Stomach (tissue), 4 donors: ENCODE measurements around the gene SLC27A1.
A peak's percentile ranks its signal among the peaks of the same experiment; 100 is the strongest.

Source experiments
- CTCF ChIP-seq, 7 experiments: fragments of 450-650 bp in 4 of 7; fragments of 200-600 bp in 3 of 7; sonication (generic) in 3 of 7; IDR thresholded peaks; one replicate each; pipeline ENCODE4 v1.5.1; 2016 to 2019; ENCODE audit warnings: antibody characterized with exemption in 7 of 7, control low read depth in 2 of 7, mild to moderate bottlenecking in 1 of 7
- EP300 ChIP-seq: sonication (generic); formaldehyde crosslinking; IDR thresholded peaks from one replicate; pipeline ENCODE4 v1.6.1; 2017; ENCODE audit warnings: antibody characterized with exemption
- POLR2A ChIP-seq, 4 donors: fragments of 450-650 bp; IDR thresholded peaks; one replicate each; pipeline ENCODE4 v1.6.1; 2016; ENCODE audit warnings: antibody characterized with exemption in 4 of 4, control low read depth in 2 of 4, mild to moderate bottlenecking in 1 of 4, moderate library complexity in 1 of 4
- POLR2AphosphoS5 ChIP-seq, 3 donors: sonication (generic); formaldehyde crosslinking; IDR thresholded peaks; one replicate each; pipeline ENCODE4 v1.6.1; 2016; ENCODE audit warnings: antibody characterized with exemption in 3 of 3

- TF ChIP-seq CTCF (IDR thresholded peaks at IDR 0.05) (no peak), POLR2AphosphoS5 (IDR thresholded peaks at IDR 0.05) (peak in 1 of 3 donors; percentile 62), EP300 (no peak), POLR2A (IDR thresholded peaks at IDR 0.05) (no peak)
Measured at GRCh38 chr19:17473041-17473440, 2.7 kb downstream of the SLC27A1 start.
